NCI-H1694 treated with DMSO at 0.1 percent for 48 hours (cell line): Measurements from ENCODE around the gene LMX1B.

Experiments used
- DNase-seq: peaks from one replicate; lab custom pipeline; 2025; lab: John Stamatoyannopoulos, UW

The LMX1B gene

DNA sequence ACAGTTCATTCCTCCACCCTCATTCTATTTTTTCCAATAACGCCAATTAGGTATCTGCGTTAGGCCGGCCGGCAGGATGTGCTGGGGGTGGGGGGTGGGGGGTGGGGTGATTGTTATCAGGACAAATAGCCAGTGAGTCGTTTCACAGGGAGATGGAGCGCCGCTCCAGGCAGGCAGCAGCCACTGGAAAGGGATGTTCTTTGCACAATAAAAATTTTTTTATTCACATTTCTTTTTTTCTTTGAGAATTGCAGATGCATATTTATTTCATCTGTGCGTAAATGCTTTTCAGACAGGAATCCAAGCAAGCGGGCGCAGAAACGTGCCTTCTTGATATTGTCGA is 4.1 kb downstream of the LMX1B start:
- no peak for DNase-seq

DNA sequence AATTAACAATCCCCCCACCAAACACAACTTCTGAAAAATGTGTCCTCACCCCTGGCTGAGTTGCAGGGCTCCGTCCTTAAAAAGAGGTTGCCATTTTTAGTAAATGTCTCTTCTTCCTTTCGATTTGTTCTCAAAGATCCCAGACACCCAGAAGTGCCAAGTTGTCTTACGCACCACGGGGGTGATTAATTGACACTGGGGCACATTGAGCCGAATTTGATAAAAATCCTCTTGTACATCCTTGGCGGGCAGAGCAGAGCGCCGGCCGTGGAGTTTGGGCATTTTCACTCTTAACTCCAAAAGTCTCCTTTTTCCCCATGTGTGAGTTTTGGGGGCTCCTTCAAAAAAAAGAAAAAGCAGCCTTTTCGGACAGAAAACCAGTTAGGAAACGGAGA is 4.5 kb downstream of the LMX1B start:
- DNase-seq, result no peak

DNA sequence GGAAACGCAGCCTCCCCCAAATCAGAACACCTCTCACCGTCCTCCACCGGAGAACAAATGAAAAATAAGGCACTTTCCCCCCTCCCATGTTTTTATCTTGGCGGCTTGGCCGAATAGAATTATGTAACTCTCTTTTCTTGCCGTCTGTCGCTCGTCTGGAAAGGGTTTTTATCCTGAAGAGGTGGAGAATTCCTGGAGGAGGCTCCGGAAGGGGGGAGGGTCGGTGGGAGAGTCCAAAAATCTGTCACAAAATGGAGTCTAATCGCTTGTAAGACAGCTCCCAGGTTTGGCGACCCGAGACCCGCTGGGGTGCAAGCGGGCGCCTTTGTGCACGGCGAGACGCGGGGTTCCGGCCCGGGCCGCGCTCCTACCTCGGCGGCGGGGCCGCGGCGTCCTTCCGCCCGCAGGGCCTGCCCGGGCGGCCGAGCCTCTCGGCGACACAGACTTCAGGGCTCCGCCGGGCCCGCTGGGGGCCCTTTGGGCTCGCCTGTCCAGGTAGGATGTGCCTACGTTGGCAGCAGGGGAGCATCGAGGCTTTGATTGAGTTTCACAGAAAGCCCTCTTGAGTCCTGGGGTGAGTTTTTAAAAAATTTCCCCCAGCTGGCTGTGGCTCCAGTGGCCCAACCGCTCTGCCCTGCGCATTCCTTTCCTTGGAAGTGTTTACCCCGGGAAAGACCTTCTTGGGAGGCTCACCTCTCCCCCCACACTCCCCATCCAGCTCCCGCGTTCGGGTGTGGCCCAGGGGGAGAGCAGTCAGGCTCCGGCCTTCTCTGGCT is 5.0 kb downstream of the LMX1B start:
- DNase-seq, result no peak

DNA sequence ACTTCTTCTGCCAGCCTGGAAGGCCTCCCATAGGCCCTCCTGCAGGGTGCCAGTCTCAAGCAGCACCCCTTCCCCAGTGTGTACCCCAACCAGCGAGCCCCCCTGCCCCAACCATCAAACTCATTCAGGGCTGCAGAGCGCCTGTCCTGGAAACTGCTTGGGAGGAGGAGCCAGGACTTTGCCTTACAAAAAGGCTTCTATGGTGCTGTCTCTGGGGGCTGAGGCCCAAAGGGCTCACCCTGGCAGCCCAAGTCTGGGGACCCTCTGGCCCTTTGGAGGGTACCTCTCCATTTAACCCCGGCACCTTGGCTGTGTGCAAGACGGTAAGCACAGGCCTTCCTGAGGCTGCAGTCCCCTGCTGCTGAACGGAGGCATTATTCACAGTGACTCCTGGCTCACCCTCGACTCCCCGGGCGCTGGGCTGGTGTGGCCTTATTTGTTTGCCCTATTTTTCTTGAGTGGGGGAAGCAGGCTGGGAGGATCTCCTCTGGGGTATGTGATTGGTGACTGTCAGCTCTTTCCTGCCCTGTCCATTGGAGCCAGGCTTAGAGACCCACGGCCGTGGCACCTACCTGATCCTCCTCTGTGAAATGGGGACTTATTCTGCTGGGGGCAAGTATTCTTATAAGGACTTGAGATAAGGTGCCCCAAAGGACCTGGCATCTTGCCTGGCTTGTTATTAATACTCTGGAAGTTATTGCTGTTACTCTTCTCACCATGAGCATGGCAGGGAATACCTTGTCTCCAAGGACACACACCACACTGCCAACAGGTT is 5.8 kb downstream of the LMX1B start:
- DNase-seq, result no peak

DNA sequence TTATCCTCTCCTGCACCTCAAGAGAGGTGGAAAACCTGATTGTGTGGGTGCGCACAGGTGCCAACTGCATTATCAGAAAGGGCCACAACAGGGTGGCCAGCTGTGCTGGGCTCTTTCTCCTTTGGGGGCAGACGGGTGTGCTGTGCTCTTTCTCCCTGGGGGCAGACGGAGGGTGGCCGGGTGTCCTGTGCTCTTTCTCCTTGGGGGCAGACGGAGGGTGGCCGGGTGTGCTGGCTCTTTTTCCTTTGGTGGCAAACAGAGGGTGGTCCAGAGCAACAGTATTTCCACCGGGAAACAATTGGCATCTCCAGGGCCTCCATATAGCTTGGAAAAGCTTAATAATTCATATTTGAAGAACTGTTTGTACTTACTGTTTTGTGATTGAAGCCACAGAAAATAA is 6.8 kb downstream of the LMX1B start:
- no peak for DNase-seq

DNA sequence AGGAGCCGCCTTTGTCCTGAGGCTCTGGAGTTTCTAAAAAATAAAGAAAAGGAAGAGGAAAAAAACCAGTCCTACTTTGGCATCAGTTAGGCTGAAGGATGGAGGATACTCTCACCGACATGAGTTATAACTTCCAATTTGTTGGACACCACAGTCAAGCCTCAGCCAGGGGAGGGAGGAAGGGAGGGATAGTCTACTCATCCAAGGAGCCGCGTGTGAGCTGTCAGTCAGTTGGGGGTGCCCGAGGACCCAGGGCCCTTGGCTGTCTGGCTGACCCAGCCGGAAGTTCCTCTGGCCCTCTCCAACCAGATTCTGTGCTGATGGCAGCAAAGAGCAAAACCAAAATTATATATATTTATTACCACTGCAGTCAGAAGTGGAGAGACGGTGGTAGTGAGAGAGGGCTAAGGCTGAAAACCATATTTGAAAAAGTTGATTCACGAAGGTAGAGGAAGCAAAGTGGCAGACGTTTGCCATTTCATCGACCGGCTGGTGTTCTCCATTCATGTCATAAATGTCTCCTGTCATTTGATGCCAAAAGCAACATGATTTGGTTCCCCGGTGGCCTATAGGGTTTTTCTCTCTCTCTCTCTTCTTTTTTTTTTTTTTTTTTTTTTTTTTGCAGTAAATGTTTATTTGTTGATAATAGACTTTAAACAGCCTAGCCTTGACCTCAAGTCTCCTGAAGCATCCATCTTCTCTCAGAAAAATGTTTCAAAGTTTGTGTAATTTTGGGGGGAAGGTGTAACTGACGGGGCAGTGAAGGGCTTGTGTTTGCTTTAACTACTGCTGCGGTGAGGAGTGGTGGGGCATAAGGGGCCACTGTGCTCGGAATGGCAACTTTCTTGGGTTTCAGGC is 7.6 kb downstream of the LMX1B start:
- no peak for DNase-seq

DNA sequence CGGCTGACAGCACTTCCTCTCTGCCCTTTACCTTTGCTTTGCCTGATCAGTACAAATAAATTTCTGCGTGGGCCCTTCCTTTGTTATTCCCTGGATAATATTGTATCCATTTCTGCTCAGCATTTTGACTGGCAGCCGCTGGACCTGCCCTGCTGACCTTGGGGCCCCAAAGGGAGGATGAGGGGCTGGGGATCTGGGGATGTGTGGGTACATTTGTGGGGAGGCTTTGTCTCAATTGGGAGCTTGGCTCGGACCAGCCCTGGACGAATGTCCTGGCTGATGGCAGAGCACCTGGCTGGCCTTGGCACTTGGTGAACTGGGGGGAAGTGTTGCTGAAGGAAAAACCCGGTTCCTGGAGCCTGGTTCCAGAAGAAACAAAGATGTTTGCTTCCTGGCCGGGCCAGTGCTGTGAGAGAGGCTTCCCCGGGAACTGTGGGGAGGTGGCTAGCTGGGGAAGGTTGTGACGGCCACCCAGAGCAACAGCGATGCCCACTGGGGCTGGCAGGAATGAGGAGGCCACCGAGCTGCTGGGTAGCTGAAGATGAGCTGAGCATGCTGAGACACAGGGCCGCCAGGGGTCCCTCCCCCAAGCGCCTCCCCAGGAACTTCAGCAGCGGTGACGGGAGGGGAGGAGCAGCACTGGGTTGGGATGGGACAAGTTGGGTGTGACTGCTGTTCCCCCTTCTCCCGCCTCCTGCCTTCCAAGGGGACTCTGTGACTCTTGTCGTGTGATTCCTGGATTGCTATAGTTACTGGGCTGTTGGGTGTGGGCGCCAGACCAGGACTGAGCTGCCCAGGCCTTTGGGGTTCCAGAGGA is 8.4 kb downstream of the LMX1B start:
- no peak for DNase-seq

DNA sequence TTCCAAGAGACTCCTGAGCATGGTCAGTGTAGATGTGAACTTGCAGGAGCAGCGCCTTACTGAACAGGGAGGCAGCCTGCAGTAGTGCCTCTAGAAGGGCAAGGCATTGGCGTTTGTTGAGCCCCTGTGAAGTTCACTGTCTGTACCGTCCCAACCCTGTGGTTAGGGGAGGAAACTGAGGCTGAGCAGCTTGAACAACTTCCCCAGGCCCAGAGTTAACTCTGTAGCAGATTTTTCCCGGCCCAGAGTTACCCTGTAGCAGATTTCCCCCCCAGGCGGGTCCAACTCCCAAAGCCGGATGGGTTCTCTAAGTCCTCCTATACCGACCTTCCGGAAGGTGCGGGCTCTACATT is 9.6 kb downstream of the LMX1B start:
- DNase-seq, result no peak

DNA sequence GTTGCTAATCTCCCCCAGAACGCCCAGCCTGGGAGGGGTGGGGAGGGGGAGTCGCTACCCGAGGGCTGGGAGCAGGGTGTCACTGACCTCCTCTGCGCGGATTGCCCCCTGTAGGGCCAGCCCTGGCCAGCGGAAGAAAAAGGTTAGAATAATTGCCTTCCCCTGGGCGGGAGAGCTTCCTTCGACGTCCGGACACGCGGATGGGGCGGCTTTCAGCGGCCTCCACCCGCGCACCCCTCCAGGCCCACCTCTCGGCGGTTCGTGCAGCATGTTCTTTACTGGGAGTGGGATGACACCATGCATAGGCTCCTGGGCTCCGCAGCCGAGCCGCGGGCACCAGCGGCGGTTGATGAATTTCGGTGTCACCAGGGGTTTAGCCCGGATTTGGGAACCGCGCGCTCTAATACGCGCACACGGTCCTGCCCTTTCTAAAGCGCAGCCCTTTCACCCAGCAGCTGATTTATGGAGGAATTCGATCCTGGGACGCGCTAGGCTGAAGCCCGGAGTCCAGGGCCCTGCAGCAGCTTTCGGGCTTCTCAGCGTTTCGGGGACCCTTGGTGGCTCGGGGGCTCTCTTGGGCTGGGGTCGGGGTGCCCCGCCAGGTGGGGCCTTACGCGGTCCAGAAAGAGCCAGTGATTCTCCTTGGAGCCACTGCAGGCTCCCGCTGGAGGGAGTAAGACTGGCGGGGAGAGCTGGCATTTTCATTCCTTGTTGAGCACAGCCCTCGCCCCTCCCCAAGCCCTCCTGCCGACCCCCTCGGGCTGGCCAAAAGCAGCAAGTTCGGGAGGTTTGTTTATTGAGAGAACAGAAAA is 10.1 kb downstream of the LMX1B start:
- no peak for DNase-seq

DNA sequence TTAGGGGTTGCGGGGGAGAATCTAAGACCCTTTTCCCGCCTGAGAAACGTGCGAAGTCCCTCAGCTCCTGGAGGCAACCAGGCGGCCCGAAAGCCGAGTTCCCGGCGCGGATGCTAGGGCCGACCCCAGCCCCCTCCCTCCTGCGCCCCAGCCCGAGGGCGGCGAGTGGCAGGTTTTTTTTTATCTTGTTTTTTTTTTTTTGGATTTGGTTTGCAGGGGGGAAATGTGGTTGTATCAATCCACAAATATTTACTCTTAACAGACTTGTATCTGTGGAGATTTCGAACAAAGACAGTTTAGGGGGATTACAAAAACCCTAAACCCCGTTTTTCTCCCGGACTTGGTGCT is 10.7 kb downstream of the LMX1B start:
- no peak for DNase-seq

DNA sequence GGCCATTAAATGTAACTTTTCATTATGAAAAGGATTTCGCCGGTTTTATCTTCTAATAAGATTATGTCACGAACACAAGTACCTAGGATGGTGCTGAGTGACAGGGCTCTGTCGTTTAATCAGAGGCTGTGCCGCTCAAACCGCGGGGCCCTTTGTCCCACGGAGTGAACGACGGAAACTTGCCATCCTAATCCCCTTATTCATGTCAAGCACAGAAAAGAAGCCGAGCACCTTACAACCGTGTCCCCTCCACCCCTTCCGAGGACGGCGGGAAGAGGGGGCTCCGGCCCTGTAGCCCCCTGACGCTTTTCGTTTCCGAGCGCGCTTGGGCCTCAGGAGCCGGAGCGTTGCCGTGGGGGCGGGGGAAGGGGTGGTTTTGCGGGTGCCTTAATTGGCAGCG is 11.2 kb downstream of the LMX1B start:
- no peak for DNase-seq

DNA sequence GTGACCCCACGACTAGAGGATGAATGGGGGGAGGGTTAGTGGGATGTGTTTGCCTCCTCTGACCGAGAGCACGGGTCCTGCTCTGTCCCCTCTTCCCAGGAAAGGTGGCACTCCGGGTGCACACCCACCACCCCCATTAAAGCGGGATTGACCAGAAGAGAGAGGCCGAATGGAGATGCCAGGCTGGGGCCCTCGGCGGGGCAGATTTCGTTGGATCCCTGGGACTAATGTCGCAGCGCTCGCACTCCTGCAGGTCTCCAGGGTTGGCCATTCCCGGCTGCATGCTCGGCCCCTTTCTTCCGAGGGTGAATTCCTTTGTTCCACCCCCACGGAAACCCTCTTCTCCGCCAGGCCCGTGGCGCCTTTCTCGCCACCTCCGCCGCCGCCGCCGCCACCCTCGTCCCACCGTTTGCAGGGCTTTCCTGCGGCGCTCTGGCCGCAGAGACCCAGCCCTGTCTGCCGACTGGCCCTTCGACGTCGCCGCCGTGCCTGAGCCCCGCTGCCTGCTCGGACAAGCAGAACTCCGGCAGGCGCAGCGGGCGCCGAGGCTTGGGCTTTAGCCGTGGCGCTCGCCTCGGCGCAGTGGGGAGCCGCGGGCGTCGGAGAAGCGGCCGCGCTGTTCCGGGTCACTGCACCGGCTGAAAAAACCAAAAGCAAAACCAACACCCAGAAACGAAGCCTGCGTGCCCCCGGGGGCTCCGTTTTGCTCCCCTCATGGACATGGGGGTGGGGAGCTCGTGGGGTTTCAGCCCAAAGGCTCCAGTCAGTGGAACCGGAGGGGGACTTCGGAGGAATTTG is 11.8 kb downstream of the LMX1B start:
- DNase-seq, result no peak

DNA sequence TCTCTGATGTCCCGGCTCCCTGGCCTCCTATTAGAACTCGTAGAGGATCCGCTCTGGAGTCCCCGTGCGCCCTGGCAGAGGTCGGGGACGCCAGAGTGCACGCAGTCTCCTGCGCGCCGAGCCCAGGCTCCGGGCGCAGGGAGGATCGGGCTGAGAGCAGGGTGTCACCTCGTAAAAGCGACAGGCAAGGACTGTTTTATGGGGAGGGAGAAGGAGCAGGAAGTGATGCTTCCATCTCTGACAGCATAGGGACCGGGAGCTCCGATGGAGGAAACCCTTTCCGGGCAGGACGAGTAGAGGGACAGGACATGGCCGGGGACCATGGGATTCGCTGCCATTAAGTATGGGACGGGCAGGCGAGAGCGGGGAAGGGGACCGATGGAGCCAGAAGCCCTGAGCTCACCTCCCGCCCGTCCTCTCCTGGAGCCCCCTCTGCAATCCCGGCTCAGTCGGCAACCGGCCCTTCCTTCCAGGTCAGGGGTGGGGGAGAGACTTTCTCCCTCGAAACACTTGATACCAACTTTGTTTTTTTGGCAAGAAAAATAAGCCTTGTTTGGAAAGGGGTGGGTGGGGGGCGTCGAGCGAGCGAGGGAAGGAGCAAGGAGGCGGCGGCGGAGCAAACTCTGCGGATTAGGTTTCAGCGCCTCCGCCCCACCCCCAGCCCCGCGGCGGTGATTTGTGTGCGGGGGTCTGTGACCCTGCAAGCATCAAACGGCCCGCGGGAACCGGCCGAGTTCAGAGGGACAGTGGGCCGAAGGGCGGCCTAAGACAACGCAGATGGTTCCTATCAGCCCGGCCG is 12.6 kb downstream of the LMX1B start:
- no peak for DNase-seq

DNA sequence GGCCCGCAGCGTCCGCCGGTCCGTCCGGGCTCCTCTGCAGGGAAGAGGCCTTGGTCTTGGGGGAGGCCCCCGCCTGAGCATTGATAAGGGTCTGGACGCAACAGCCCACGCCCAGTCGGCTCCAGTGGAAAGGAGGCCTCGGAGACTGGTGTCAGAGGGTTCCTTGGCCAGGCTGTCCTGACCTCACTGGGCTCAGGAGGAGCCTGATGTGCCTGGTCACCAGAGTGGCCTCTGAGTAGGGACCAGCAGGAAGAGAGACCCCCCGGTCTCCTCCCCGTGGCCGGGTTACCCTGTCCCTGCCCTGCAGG is 13.2 kb downstream of the LMX1B start:
- DNase-seq, result no peak

DNA sequence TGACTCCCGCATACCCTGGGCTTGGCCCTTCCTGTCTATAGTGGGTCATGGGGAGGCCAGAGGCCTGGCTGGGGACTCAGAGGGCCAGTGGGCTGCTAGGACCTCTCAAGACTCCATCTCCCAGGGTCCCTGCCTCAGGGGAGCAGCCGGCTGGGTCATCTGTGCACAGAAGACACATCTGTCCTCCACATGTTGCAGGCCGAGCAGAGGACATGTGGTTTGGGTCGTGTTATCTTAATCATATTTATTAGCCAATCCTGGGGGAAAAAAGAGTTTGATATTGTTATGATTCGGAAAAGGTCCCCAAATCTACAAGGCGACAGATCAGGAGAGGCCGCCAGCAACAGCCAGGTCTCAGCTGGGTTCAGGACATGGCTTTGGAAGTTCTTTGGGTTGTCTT is 14.4 kb downstream of the LMX1B start:
- no peak for DNase-seq

DNA sequence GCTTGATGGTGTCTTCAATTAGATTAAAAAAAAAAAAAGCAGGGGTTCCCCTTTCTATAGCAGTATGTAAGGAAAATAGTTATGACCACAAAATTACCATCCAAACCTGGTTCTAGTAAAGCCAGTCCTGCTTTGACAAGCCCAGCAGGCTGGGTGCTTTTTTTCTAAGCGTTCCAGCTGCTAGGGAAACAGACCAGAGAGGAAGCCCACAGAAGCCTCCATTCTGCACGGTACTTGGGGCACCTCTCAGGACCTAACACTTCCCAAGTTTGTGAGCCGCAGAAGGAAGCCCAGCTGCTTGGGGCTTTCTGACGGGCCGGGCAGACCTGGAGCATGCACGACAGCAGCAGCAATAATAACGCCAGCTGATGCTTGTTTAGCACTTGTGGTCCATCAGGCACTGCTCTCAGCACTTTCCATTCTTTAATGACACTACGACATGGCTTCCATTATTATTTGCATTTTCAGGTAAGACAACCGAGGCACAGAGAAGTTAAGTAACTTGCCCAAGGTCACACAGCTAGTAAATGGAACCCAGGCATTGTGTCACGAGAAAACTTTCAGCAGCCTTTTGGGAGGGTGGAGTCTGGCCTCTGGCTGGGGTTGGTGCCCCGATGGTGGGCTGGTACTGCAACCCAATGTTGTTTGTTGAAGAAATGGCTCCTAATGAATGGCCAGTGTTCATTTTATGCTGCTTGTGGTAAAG is 15.4 kb downstream of the LMX1B start:
- DNase-seq, result no peak

DNA sequence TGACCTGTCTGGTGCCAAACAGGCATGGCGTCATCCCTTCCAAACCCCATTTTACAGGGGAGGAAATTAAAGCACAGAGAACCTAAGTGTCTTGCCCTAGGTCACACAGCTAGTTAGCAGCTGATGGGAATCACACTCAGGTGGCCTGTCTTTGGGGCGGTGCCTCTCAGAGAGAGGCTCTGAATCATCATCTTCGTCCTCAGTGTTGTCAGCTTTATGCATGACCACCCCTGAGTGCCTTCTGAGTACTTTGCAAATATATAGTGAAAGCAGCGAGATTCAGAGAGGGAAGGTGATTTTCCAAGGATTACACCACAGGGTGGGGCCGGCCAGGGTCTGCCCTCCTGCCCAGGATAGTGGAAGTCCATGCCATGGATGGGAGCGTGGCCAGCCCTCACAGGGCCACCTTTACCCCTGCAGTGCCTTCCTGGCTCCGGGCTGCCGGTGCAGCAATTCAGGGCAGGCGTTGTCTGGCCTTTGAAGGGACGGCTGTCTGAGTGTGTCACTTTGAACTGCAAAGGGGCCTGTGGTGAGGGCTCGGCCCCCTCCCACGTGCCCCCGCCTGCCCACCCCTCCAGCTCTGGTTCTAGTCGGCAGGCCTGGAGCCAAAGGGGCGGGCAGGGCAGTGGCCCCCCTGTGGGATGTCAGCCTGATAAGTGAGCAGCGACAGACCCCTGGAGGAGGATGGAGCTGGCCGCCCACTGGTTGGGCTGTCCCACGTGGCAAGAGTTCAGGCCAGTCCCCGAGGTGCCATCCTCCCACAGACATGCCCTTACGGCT is 16.9 kb downstream of the LMX1B start:
- no peak for DNase-seq

DNA sequence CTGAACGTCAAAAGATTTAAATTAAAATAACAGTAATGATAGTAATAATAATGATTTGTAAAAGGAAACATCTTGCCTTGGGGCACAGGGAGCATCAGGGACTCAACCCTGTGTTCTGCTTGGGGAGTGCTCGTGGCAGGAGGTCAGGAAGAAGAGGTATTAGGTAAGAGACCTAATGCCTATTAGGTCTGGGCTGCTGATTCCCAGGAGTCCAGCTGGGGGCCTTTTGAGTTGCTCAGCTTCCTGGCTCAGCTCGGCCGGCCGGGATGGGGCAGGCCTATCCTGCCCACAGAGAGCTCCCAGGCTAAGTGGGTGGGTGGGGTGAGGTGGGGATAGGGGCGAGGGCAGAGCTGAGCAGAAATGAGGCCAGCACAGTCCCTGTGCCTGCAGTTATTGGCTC is 17.5 kb downstream of the LMX1B start:
- DNase-seq, result no peak
